GM19452 (cell line): ENCODE measurements around the gene FBXL5.

Experiments used
- ATAC-seq: cut with Tn5 transposase; IDR thresholded peaks from one replicate; pipeline ENCODE4 v1.9.1; 2021; ENCODE audit not compliant: unreplicated experiment

Gene FBXL5

DNA sequence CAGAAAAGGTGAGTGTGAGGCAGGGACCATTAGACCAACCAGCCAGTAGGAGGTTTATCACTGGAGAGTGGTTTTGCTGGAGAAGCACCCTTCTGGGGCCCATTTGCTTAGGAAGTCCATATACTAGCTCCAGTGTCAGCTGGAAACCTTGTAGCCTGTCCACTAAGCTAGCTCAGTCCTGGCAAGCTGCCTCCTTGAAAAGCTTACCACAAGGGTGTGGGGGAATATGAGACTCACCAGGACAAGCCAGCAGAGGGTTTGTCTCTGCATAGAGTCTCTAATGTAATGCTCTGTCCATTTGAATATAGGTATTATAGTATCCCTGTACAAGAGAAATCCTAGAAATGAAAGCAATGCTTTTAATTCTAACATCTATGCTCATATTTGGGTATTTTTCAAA, 86.3 kb downstream of the FBXL5 start:
- no peak for ATAC-seq

DNA sequence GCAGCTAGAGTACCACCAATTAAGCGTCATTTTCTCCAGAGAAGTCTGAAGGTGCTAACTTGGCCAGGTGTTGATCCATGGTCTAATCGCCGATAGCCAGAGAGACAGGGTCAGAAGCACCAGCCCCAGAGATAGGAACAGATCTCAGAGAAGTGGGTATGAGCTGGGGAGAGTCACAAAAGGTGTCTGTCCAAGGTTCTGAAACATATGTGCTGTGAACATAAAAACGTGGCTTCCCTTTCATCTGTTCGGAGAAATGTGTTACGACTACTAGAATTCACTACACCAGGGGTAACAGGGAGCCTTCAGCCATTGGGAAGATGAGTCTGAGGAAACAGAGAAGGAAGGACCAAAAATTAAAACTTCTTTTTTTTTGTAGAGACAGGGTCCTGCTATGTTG, 91.3 kb downstream of the FBXL5 start:
- no peak for ATAC-seq

DNA sequence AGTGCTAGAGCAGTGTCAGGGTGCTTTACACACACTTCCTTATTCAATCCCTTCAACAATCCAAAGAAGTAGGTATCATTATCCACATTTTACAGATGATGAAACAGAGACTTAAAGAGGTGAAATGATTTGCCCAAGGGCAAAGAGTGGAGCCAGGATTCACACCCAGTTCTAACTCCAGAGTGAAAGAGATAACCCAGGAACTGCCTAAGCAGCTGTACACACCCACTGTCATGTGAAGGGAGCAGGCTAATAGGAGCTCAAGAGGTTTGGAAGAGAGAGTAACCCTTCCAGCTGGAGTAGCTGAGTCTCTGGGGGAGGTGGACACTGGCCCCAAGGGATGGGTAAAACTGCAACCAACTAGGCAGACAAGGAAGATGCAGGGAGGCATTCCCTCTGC, 92.5 kb downstream of the FBXL5 start:
- no peak for ATAC-seq

GRCh38 chr4:15562114-15562513, 93.0 kb downstream of the FBXL5 start:
- ATAC-seq = no peak

- no peak for ATAC-seq
Observed at GRCh38 chr4:15558561-15558960, 96.6 kb downstream of the FBXL5 start.

DNA sequence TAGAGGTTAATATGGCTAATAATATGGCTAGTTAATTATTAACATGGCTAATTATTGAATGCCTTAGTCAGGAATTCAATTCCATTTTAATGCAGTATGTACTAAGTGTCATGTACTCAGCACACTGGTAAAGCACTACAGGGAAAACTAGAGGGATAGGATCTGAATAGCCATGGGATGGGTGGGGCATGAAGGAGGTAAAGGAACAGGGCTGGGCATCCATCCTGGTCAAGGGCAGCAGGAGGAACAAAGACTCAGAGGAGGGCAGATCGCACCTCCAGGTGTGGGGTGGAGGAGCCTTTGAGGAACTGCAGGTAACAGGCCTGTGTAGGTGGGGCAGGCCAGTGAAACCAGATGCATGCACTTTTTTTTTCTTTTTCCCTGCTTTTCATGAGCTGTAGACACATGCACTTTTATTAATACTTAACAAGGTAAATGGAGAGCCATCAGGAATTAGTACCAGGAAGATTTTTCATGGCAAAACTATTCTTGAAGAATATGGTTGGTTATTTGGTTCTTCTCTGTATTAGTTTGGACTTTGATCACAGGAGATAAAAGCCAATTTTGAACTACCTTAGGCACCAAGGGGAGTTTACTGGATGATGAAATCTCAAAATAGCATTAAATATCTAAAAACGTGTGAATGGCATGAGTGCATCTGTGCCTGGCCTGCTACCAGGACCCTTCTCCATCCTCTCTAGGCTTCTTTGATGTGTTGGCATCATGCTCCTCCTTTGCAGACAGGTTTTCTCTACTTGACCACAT, 97.2 kb downstream of the FBXL5 start:
- no peak for ATAC-seq

- no peak for ATAC-seq
Observed at GRCh38 chr4:15556511-15557092, 98.6 kb downstream of the FBXL5 start.
